H9 (cell line): ENCODE results near the gene TMEM233. TPM values are rescaled to one million over a fixed set of nuclear protein-coding genes. Genes with fewer than 3 reads are reported as not detected.

Experiments
- DNase-seq: peaks from one replicate; pipeline ENCODE4 v3.0.0-alpha.2; 2017
- H2AFZ ChIP-seq: one replicate; pipeline ENCODE4 v1.6.1; 2013; ENCODE audit warnings: mild to moderate bottlenecking, low read length, control low read depth, moderate library complexity
- H2AK5ac ChIP-seq: 2 replicates; pipeline ENCODE4 v1.6.1; 2013; ENCODE audit warnings: low read length, control low read depth, mixed read lengths; ENCODE audit not compliant: insufficient read length
- H2BK120ac ChIP-seq: one replicate; pipeline ENCODE4 v1.6.1; 2013; ENCODE audit warnings: low read depth, mild to moderate bottlenecking, low read length, control low read depth, inconsistent platforms; ENCODE audit not compliant: poor library complexity, severe bottlenecking
- H2BK12ac ChIP-seq: 2 replicates; pipeline ENCODE4 v1.6.1; 2013; ENCODE audit warnings: low read length, control low read depth, mixed read lengths, low read depth; ENCODE audit not compliant: insufficient read length
- H2BK15ac ChIP-seq: 2 replicates; pipeline ENCODE4 v1.6.1; 2013; ENCODE audit warnings: low read depth, low read length, control low read depth
- H2BK20ac ChIP-seq: one replicate; pipeline ENCODE4 v1.6.1; 2013; ENCODE audit warnings: low read depth, mild to moderate bottlenecking, low read length, control low read depth, inconsistent platforms; ENCODE audit not compliant: poor library complexity, severe bottlenecking
- H2BK5ac ChIP-seq: 2 replicates; pipeline ENCODE4 v1.6.1; 2013; ENCODE audit warnings: low read length, control low read depth, mixed read lengths; ENCODE audit not compliant: insufficient read length
- H3K14ac ChIP-seq: 2 replicates; pipeline ENCODE4 v1.6.1; 2013; ENCODE audit warnings: low read length, control low read depth; ENCODE audit not compliant: insufficient read depth
- H3K18ac ChIP-seq: 2 replicates; pipeline ENCODE4 v1.6.1; 2013; ENCODE audit warnings: low read depth, mild to moderate bottlenecking, mixed read lengths, low read length, control low read depth; ENCODE audit not compliant: insufficient read length
- H3K23ac ChIP-seq: 2 replicates; pipeline ENCODE4 v1.6.1; 2013; ENCODE audit warnings: low read length, control low read depth, mixed read lengths, low read depth; ENCODE audit not compliant: insufficient read length
- H3K23me2 ChIP-seq: 2 replicates; pipeline ENCODE4 v1.6.1; 2013; ENCODE audit warnings: low read depth, mild to moderate bottlenecking, mixed read lengths, low read length, control low read depth; ENCODE audit not compliant: insufficient read length, poor library complexity, severe bottlenecking
- H3K27ac ChIP-seq: 2 replicates; pipeline ENCODE4 v1.5.1; 2013; ENCODE audit warnings: low read length, control low read depth, mixed read lengths, low read depth; ENCODE audit not compliant: insufficient read length
- H3K27me3 ChIP-seq: 2 replicates; pipeline ENCODE4 v1.6.1; 2013; ENCODE audit warnings: low read length, control low read depth, inconsistent platforms; ENCODE audit not compliant: insufficient read depth
- H3K4ac ChIP-seq: 2 replicates; pipeline ENCODE4 v1.6.1; 2013; ENCODE audit warnings: low read depth, mild to moderate bottlenecking, control low read depth, inconsistent platforms, low read length, moderate library complexity
- H3K4me1 ChIP-seq: 2 replicates; pipeline ENCODE4 v1.6.1; 2013; ENCODE audit warnings: low read length, control low read depth, inconsistent platforms; ENCODE audit not compliant: insufficient read depth
- H3K4me2 ChIP-seq: 2 replicates; pipeline ENCODE4 v1.6.1; 2013; ENCODE audit warnings: low read length, control low read depth, mixed read lengths; ENCODE audit not compliant: insufficient read length, insufficient read depth
- H3K56ac ChIP-seq: 2 replicates; pipeline ENCODE4 v1.6.1; 2013; ENCODE audit warnings: low read depth, mild to moderate bottlenecking, mixed read lengths, low read length, control low read depth; ENCODE audit not compliant: insufficient read length
- H3K79me1 ChIP-seq: 2 replicates; pipeline ENCODE4 v1.6.1; 2013; ENCODE audit warnings: low read depth, mild to moderate bottlenecking, moderate library complexity, low read length, control low read depth, inconsistent platforms; ENCODE audit not compliant: insufficient read depth, poor library complexity, severe bottlenecking
- H3K79me2 ChIP-seq: 2 replicates; pipeline ENCODE4 v1.6.1; 2013; ENCODE audit warnings: low read length, control low read depth, inconsistent platforms; ENCODE audit not compliant: insufficient read depth
- H3K9ac ChIP-seq: 2 replicates; pipeline ENCODE4 v1.6.1; 2013; ENCODE audit warnings: low read length, control low read depth, mixed read lengths; ENCODE audit not compliant: insufficient read length; ENCODE audit errors: extremely low read depth
- H3K9me3 ChIP-seq: one replicate; pipeline ENCODE4 v1.6.1; 2013; ENCODE audit warnings: low read depth, low read length, inconsistent platforms; ENCODE audit not compliant: control insufficient read depth
- H3T11ph ChIP-seq: one replicate; pipeline ENCODE4 v1.6.1; 2013; ENCODE audit warnings: mild to moderate bottlenecking, low read length, control low read depth, inconsistent platforms
- H4K20me1 ChIP-seq: one replicate; pipeline ENCODE4 v1.6.1; 2013; ENCODE audit not compliant: control insufficient read depth, insufficient read length, insufficient read depth
- H4K5ac ChIP-seq: 2 replicates; pipeline ENCODE4 v1.6.1; 2013; ENCODE audit warnings: low read depth, mild to moderate bottlenecking, mixed read lengths, low read length, control low read depth; ENCODE audit not compliant: insufficient read length
- H4K8ac ChIP-seq: replicated peaks from 2 replicates; pipeline ENCODE4 v1.6.1; 2013; ENCODE audit warnings: low read length, control low read depth, mixed read lengths, low read depth; ENCODE audit not compliant: insufficient read length
- H4K91ac ChIP-seq: 2 replicates; pipeline ENCODE4 v1.6.1; 2013; ENCODE audit warnings: low read depth, mild to moderate bottlenecking, moderate library complexity, mixed read lengths, low read length, control low read depth; ENCODE audit not compliant: insufficient read length
- H3K27ac Mint-ChIP-seq, 3 experiments: 2 replicates in 2 of 3; 3 replicates in 1 of 3; pipeline ENCODE4 v1.8.0; 2020 to 2021; ENCODE audit warnings: mixed read lengths in 3 of 3, mild to moderate bottlenecking in 1 of 3, moderate library complexity in 1 of 3
- H3K27me3 Mint-ChIP-seq: 2 replicates; pipeline ENCODE4 v1.8.0; 2021; ENCODE audit warnings: low read depth, mild to moderate bottlenecking, moderate library complexity, mixed read lengths
- H3K36me3 Mint-ChIP-seq, 3 experiments: 2 replicates in 2 of 3; 3 replicates in 1 of 3; pipeline ENCODE4 v1.8.0; 2020 to 2021; ENCODE audit warnings: low read depth in 3 of 3, mixed read lengths in 3 of 3; ENCODE audit not compliant: insufficient read depth in 1 of 3
- H3K4me1 Mint-ChIP-seq, 2 experiments: 2 replicates each; pipeline ENCODE4 v1.8.0; 2020; ENCODE audit warnings: mixed read lengths in 2 of 2
- H3K4me3 Mint-ChIP-seq, 2 experiments: 2 replicates in 1 of 2; 3 replicates in 1 of 2; pipeline ENCODE4 v1.8.0; 2020 to 2021; ENCODE audit warnings: mild to moderate bottlenecking in 2 of 2, mixed read lengths in 2 of 2, moderate library complexity in 1 of 2
- H3K9me3 Mint-ChIP-seq, 2 experiments: 2 replicates in 1 of 2; 3 replicates in 1 of 2; pipeline ENCODE4 v1.8.0; 2020; ENCODE audit warnings: mild to moderate bottlenecking in 2 of 2, mixed read lengths in 2 of 2, moderate library complexity in 1 of 2
- CTCF ChIP-seq: fragments of 200-600 bp; sonication (generic); conservative IDR thresholded peaks from 3 replicates; pipeline ENCODE4 v1.8.0; 2021; ENCODE audit warnings: antibody characterized with exemption, mild to moderate bottlenecking
- WGBS: extraction: QIAGEN DNeasy Blood & Tissue Kit; methylation state at CpG from one replicate; pipeline ENCODE4 v1.1.7; 2013; ENCODE audit warnings: missing lambda C conversion rate, low lambda C conversion rate, mixed read lengths; ENCODE audit not compliant: insufficient read length; ENCODE audit errors: extremely low coverage; 5-methylcytosine and 5-hydroxymethylcytosine counted together
- total RNA-seq: library from RNA; stranded (reverse); gene quantifications from 2 replicates; pipeline ENCODE4 v1.2.1, GENCODE V29; 2021

Gene TMEM233
- total RNA-seq, 1 experiment from 2014 or later, result not detected

- H2BK20ac ChIP-seq, result no peak overlapping the region
- no peak overlapping the region for H3K27ac Mint-ChIP-seq
- no peaks in the 10 kb centered on the region for H3K4me1 Mint-ChIP-seq
- no peak for TF ChIP-seq CTCF
- no peak overlapping the region for H2BK15ac ChIP-seq
- no peaks in the 10 kb centered on the region; a peak in 1 of 7 replicates for H3K36me3 Mint-ChIP-seq
- no peaks in the 10 kb centered on the region for H3K79me1 ChIP-seq
- H4K91ac ChIP-seq, result no peak overlapping the region
- H3K9me3 ChIP-seq, result no peaks in the 10 kb centered on the region
- H3K14ac ChIP-seq, result no peak overlapping the region
- WGBS, result no CpG with 5 or more reads among the region's 3 CpGs
- no peaks in the 10 kb centered on the region for H3K4me1 ChIP-seq
- H2BK5ac ChIP-seq, result no peak overlapping the region
- no peak overlapping the region for H4K8ac ChIP-seq
- no peaks in the 10 kb centered on the region for H3K79me2 ChIP-seq
- H3K27me3 ChIP-seq, result no peaks in the 10 kb centered on the region
- no peak overlapping the region for H4K5ac ChIP-seq
- H2AFZ ChIP-seq, result no peak overlapping the region
- no peak overlapping the region for H3K23ac ChIP-seq
- no peak overlapping the region for H2BK120ac ChIP-seq
- DNase-seq, result no peak
- no peak overlapping the region for H3K56ac ChIP-seq
- H3K9me3 Mint-ChIP-seq, result peaks cover 0 to 2% of the 10 kb centered on the region in 2 experiments; a peak in 1 of 5 replicates
- H3K27me3 Mint-ChIP-seq, result peaks cover 19% of the 10 kb centered on the region
- H2BK12ac ChIP-seq, result no peak overlapping the region
- H4K20me1 ChIP-seq, result no peaks in the 10 kb centered on the region
- H3K4me2 ChIP-seq, result no peak overlapping the region
- no peaks in the 10 kb centered on the region for H3K23me2 ChIP-seq
- H3T11ph ChIP-seq, result no peak overlapping the region
- no peak overlapping the region for H3K4me3 Mint-ChIP-seq
- no peak overlapping the region for H3K18ac ChIP-seq
- no peak overlapping the region for H3K4ac ChIP-seq
- no peak overlapping the region for H3K27ac ChIP-seq
- H3K9ac ChIP-seq, result no peak overlapping the region
- H2AK5ac ChIP-seq, result no peak overlapping the region
Measured at GRCh38 chr12:119644930-119645329, 51.4 kb downstream of the TMEM233 start.
